Measurements from ENCODE around the gene MMAA. TPM values are rescaled to one million over a fixed set of nuclear protein-coding genes. Genes with fewer than 3 reads are reported as not detected.
"Not testable (repeated sequence)": the region's sequence is repeated elsewhere in the genome, so short reads cannot be mapped to it uniquely, and the experiment has no call there.

MMAA gene
- total RNA-seq = 3.7 and 5.5 TPM in 2 replicates

DNA sequence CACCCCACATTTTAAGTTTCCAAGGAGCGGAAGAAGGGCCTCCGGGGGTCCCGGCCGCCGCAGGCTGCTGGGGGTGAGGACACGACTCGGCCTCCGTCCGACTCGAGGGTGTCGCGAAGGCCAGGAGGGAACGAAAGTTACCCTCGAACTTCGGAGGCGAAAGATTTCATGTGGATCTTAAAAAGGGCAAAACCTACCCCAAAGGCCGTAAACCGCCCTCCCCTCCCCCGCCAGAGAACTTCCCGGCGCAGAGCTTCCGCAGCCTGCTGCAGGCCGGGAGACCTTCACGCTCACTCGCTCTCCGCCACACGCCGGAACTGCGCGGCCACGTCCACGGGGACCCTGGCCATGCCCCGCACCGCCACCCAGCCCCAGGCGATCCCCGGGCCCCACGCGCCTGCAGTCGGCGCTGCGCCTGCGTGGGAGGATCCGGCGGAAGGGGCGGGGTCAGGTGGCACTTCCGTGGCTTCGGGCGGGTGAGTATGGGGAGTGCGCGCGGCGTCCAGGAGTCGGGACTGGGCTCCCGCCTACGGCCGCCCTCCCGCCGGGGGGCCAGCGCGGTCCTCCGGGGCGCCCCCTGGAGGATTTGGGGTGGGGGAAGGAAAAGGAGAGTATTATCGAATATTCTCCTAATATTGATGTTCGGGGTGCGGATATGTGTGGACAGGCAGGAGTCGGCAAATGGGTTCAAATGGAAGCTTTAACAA is at the start of gene MMAA:
Gene MMAA, plus strand, starts transcription at position 454 of the 707 bp plus-strand sequence. CDS start 19,755 bp downstream, outside the sequence.
- no peak for DNase-seq (ENCODE audit: extremely low read depth, low read depth, low spot score)

DNA sequence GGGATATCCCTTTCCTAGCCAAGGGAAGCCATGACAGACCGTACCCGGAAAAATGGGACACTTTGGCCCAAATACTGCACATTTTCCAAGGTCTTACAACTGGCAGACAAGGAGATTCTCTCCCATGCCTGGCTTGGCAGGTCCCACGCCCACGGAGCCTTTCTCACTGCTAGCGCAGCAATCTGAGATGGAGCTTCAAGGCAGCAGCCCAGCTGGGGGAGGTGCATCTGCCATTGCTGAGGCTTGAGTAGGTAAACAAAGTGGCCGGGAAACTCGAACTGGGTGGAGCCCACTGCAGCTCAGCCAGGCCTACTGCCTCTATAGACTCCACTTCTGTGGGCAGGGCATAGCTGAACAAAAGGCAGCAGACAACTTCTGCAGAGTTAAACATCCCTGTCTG is 44.6 kb upstream of the MMAA start:
- not testable (repeated sequence) for DNase-seq (ENCODE audit: extremely low read depth, low read depth, low spot score)

DNA sequence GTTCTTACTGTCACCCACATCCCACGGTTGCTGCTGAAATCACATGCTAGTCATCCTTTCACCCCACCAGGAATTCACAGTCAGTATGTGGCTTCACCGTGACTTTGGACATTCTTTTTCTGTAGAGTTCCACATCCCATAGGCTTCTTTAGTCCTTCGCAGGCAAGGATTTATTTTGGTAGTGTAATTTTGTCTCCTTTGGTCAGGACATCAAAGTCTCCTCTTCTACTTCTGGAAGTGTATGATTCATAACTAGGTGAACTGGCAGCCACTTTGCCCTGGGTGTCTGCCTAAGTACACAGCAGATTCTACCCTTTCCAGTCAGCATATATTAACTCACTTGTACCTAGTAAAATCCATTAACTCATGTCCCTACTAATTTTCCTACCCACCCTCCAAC is 38.3 kb upstream of the MMAA start:
- DNase-seq (ENCODE audit: extremely low read depth, low read depth, low spot score) = no peak

DNA sequence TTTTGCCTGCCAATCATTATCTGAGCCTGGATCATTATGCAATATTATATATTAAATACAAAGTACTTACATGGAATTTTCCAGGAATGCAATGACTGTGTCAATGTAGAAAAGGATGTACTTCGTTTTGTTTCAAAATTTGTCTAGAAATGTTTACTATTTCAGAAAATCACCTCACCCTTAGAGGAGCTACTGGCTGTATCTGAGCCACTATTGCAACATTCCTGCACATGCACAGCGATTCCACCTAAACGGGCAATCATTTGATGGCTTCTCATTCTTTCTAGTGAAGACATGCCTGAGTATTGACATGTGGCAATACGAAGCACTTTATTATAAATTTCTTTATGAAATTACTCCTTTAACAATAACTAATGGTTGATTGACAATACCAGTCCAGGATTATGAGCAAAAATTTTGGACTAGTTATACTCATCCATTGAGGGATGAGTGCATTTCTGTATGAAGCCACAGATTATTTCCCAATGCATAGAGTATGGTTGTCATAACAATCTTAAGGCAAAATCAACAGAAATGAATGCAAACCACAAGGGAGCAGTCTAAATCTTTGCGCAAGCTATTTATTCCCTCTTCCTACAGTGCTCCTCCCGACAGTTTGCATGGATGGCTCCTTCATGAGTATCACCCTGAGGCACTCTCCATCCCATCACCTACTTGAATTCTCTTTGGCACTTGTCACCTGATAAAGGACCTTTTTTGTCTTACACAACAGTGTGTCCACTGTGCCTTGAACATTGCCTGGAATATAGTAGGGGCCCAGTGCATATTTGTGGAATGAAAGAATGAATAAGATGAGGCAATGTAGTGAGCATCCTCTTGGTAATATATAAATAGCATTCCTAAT is 35.8 kb upstream of the MMAA start:
- no peak for DNase-seq (ENCODE audit: extremely low read depth, low read depth, low spot score)

DNA sequence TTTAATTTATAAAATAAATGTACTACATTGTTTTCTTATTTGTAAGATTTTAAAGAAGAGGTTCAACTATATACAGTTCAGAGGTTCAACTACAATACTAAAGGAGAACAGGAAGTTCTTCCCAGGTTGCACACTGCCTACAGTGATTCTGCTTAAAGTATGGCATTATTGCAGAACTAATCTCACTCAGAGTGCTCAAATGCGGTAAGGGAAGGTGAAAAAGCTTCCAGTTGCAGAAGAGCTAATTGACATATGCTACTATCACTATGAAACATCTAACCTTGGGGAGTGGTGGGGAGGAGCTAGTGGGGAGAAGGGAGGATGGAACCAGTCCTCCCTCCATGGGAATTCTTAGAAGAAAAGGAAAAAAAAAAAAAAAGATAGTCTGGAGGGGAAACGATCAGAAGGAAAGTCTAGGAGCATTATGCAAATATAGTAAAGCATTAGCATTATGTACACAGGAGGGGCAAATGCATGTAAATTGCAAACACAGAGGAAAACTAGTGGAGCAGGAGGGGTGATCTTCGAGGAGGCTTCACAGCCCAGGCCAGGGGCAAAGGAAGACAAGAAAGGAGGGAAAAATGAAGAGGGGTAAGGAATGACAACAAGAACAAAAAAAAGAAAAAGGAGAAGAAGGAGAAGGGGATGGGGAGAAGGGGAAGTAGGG is 32.0 kb upstream of the MMAA start:
- no peak for DNase-seq (ENCODE audit: extremely low read depth, low read depth, low spot score)

DNA sequence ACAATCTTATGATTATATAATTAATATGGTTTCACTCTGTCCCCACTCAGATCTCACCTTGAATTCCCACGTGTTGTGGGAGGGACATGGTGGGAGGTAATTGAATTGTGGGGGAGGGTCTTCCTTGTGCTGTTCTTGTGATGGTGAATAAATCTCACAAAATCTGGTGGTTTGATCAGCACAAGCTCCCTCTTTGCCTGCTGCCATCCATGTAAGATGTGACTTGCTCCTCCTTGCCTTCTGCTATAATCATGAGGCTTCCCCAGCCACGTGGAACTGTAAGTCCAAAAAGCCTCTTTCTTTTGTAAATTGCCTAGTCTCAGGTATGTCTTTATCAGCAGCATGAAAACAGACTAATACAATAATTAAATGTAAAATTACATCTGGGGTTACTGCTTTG is 29.8 kb upstream of the MMAA start:
- not testable (repeated sequence) for DNase-seq (ENCODE audit: extremely low read depth, low read depth, low spot score)

DNA sequence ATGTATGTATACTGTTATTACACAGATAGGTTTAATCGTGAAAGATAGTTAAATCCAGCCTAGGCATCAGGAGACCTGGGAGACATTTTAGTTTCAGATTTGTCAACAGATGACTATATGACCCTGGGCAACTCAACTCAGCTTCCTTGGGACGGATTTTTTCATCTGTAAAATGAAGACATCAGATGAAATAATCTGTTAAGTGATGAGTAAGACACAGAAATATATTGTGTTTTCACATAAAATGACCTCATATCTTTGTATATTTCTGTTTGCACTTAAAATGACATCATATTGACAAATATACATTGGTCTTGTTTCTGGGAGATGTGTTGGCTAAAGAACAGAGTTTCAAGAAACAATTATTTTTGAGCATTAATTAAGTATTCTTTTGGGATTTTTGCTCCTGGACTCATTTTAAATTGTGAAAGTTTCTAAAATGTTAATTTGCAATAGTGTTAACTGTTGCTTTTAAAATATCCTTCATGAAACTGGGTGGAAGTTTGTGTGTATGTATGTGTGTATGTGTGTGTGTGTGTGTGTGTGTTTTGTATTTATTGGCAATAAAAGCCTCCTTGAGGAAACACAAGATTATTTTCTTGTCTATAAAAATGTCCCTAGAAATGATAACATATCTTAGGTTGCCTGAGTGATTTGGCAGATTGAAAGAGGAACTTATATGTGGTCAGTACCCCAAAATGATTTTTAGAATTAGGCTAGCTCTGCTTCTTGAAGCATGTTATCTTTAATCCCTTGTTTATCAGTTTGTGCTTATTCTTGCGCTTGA is 29.1 kb upstream of the MMAA start:
- no peak for DNase-seq (ENCODE audit: extremely low read depth, low read depth, low spot score)

DNA sequence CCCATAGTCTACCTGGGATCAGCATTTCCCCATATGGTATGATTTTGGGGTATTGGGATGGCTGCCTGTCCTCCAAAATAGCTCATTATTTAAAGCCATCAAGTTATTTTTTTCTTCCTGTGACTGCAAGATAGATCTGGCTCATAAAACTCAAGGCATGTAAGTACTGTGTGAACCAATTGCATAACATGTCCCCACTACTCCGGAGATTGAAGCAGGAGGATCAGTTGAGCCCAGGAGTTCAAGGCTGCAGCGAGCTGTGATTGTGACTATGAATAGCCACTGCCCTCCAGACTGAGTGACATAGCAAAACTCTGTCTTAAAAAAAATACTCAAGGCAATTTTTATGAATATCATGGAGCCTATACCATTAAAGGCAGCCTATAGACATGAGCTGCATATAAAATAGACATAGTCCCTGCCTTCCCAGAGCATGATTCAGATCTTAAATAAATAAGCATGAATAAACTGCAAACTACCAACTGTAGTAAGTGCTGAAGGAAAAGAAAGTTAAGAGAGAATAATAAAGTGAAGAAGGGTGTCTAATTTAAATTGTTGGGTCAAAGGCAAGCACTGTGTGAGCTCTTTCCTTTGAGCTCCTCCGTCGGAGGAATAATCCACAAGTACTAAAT is 16.9 kb upstream of the MMAA start:
- no peak for DNase-seq (ENCODE audit: extremely low read depth, low read depth, low spot score)

DNA sequence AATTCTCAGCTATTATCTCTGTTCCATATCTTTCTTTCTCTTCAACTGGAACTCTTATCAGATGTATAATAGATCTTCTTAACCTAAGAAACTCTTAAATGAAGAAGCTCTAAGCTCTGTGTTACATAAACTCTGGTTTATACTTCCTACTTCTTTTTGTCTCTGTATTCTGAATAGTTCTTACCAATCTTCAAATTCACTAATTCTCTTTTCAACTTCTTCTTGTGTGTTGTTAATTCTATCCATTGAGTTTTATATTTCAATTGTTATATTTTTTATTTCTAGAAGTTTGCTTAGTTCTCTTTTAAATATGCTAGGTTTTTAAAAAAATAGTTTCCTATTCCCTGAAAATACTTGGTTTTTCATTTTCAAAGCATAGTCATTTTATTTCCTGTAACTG is 13.2 kb upstream of the MMAA start:
- no peak for DNase-seq (ENCODE audit: extremely low read depth, low read depth, low spot score)

DNA sequence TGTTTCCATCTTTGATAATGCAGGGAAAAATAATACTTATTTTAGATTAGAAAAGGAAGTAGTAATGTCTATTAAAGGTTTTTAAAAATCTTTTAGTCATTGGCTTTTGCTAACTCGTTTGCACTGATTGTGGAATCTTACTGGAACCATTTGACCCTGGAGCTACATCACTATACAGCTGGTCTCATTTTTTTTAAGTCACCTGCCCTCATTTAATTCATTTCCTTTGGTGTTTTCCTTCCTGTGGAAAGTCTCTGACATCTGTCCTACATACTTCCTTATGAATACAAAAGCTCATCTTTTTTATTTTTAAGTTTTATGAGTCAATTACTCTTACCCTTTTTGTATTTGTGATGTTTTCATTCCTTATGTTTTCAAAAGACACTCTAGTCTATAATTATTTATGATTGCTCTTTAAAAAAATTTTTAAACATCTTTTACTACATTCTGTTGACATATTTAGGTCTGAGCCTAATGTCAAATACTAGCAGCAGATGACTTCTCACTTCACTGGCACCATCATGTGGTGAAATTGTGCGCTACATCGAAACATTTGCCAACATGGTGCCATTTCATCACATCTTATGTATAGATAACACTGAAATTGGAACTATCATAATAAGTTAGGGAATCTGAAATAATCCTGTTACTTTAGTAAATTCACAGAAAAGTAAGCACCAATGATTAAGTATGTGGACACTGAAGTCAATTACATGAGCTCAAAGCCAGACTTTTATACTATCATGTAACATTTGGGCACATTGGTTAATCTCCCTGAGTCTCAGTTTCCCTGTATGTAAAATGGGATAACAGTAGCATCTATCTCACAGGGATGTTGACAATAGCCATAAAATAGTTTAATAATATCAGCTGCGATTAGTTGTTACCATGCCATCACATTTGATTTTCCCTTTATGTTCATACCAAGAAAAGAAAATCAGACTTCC is 9.4 kb upstream of the MMAA start:
- peak; percentile 58 for DNase-seq (ENCODE audit: extremely low read depth, low read depth, low spot score)

DNA sequence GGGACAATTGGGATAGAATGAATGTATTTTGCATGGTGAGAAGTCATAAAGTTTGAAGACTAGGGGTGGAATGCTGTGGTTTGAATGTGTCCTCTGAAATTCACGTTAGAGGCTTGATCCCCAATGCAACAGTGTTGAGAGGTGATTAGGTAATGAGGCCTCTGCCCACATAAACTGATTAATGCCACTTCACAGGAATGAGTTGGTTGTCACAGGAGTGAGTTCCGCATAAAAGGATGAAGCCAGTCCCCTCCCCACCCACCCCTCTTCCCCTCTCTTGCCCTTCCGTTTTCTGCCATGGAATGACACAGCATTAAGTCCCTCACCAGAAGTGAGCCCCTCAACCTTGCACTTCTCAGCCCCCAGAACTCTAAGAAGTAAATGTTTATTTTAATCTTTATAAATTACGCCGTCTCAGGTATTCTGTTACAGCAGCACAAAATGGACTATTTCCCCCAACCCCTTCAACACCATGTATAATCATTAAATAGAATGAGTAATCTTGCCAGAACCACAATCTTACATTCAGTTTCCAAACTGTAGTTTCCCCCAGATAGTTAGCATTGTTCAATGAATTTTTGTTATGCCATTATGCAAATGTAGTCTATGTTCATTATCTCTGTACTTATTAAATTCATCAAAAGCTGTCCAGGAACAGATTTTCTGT is 5.5 kb upstream of the MMAA start:
- DNase-seq (ENCODE audit: extremely low read depth, low read depth, low spot score) = no peak

DNA sequence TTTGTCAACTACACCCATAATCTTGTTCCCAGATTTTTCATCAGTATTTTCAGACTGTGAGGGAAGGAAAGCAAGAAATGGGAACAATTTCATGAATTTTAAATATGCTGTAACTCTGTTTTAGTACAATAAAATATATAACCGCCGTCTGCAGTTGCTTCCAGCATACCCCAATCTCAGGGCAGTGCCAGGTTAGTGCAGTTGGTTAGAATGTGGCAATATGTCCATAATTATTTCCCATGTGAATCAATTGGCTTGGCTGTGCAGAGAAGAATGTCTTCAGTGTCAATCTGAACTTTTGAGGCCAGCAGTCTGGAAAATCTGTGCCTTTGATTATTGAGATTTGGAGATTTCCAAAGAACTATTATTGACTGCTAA is 5.0 kb upstream of the MMAA start:
- no peak for DNase-seq (ENCODE audit: extremely low read depth, low read depth, low spot score)

DNA sequence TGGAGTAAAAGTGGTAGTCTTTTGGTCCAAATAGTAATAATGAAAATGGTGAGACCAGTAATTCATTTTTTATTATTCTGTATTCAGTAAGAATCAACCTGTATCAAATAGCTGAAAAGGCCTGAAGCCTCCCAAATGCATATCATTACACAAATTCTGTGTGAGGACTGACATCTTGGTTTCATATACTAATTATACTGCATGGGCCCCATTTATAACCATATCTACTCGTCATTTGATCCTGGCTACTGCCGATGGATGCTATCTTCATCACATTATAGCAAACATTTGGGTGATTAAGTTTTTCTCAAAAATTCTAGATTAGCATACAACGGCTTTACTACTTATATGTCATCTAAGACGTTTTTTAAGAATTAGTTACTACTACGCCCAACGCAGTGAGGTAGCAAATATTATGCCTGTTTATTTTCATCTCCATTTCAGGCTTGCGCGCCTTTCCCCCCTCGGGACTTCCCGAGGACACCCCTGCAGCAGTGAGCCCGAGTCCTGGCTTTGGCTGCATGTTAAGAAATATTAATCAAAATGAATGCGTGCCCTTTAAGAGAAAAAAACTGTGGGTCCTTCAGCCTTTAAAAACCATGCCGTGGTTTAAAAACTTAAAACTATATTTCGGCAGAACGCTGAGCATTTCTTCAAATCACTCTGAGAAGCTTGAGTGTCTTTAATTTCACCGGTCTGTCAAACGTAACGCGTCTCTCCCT is 814 bp upstream of the MMAA start:
- DNase-seq (ENCODE audit: extremely low read depth, low read depth, low spot score) = no peak

DNA sequence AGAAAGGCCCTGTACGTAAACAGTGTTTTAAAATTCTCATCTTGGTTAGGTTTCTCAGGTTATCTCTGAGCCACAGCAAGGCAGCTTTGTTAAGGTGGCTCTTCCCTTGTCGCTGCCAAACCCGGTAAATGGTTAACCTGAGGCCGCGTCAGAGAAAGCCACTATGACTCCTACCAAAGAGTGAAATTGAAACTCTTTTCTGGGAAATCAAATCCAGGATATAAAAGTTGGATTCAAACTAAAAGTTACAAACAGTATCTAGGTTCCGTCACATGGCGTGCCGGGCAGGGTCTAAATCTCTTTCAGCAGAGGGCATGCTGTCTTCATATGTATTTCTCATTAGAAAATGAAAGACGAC is 433 bp downstream of the MMAA start:
- DNase-seq (ENCODE audit: extremely low read depth, low read depth, low spot score) = no peak

DNA sequence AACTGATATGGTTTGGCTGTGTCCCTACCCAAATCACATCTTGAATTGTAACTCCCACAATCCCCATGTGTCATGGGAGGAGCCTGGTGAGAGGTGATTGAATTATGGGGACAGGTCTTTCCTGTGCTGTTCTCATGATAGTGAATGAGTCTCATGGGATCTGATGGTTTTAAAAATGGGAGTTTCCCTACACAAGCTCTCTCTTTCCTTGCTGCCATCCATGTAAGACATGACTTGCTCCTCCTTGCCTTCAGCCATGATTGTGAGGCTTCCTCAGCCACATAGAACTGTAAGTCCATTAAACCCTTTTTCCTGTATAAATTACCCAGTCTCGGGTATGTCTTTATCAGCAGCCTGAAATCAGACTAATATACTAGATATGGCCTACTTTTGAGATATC is 2.9 kb downstream of the MMAA start:
- not testable (repeated sequence) for DNase-seq (ENCODE audit: extremely low read depth, low read depth, low spot score)

DNA sequence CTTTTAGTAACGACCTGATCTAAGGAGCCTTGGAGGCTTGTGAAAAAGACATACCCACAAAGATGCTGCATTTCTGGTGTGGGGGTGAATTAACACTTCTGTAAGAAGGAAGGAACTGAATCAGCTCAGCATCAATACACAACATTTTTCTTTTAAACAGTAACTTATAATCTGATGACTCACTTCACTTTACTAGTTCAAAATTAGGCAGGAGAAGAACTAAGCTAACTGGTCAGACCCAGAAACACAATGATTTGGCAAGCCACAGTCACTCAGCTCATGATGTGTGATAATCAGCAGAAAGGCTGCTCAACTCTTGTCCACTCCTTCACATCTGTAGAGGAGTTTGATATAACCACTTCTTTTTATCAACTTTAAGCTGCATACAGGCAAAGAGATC is 4.6 kb downstream of the MMAA start:
- DNase-seq (ENCODE audit: extremely low read depth, low read depth, low spot score) = peak; percentile 34

DNA sequence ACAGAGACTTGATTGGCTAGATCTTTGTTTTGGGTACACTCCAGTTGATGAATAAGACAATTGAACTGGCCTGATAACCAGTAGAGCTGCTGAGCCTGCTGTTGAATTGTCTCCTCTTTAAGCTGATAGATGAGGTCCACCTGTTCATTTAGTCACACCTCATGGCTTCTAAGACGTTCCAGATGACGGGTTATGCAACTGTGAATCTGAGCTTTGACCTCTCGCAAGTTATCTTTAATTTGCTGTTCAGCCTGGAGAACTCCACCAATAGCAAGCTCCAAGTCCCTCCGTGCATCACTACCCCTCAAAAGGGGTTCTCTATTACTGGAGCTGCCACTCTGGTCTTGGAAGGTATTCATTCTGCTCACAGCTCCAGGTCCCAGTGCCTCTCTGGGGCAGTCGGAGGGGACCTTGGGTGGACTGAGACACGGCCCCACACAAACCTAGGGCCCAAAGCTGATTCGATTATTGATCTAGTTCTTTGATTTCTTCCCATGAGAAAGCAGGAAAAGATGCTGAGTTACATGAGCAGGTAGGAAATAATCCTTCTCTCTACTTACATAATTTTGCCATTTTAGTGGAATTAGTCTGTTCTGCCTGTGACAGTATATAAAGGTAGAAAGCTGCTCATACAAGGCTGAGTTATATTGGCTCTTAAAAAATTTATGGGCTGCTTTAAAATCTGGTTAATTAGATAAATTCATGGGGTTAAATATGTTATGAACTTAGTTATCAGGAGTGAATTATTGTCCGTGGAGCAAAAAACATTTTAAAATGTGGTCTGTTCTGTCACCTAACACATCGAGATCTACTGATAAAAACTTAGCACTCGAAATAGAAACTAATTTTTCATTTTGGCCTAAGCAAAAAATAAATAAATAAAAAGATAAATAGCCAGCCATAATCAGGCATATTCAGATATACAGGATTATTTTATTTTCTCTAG is 6.8 kb downstream of the MMAA start:
- DNase-seq (ENCODE audit: extremely low read depth, low read depth, low spot score) = no peak

Measured in glomerular endothelial cell (primary cell).